GM23338 (cell line): ENCODE results near the gene VAV3. TPM values are rescaled to one million over a fixed set of nuclear protein-coding genes. Genes with fewer than 3 reads are reported as not detected.

Experiments used
- ATAC-seq: fragments of 200-7000 bp; cut with Tn5 transposase; 3 replicates; pipeline ENCODE4 v1.9.1; 2020
- DNase-seq: peaks from one replicate; pipeline ENCODE4 v3.0.0-alpha.2; 2015; ENCODE audit warnings: low spot score
- H2AFZ ChIP-seq: fragments of 200-600 bp; sonication (generic); 2 replicates; pipeline ENCODE4 v1.8.0; 2016; ENCODE audit warnings: antibody characterized with exemption, mild to moderate bottlenecking, moderate library complexity
- H3F3A ChIP-seq: fragments of 200-600 bp; sonication (generic); replicated peaks from 2 replicates; pipeline ENCODE4 v1.8.0; 2017; ENCODE audit warnings: antibody characterized with exemption, mixed run types, low read depth
- H3K27ac ChIP-seq: fragments of 200-600 bp; sonication (generic); 2 replicates; pipeline ENCODE4 v1.6.1; 2016; ENCODE audit warnings: low read depth
- H3K27me3 ChIP-seq: fragments of 200-600 bp; sonication (generic); 2 replicates; pipeline ENCODE4 v1.8.0; 2016; ENCODE audit warnings: mild to moderate bottlenecking, mixed run types, moderate library complexity; ENCODE audit not compliant: insufficient read depth
- H3K36me3 ChIP-seq: fragments of 200-600 bp; sonication (generic); 2 replicates; pipeline ENCODE4 v1.8.0; 2016; ENCODE audit warnings: mild to moderate bottlenecking; ENCODE audit not compliant: insufficient read depth
- H3K4me1 ChIP-seq: fragments of 200-600 bp; sonication (generic); 2 replicates; pipeline ENCODE4 v1.8.0; 2016; ENCODE audit warnings: mild to moderate bottlenecking, moderate library complexity; ENCODE audit not compliant: insufficient read depth
- H3K4me2 ChIP-seq: fragments of 200-600 bp; sonication (generic); 2 replicates; pipeline ENCODE4 v1.7.1; 2017; ENCODE audit warnings: mixed run types
- H3K4me3 ChIP-seq: fragments of 200-600 bp; sonication (generic); 2 replicates; pipeline ENCODE4 v1.6.1; 2016; ENCODE audit warnings: mixed run types
- H3K79me2 ChIP-seq: fragments of 200-600 bp; sonication (generic); replicated peaks from 2 replicates; pipeline ENCODE4 v1.8.0; 2017; ENCODE audit warnings: mild to moderate bottlenecking; ENCODE audit not compliant: insufficient read depth
- H3K9me2 ChIP-seq: fragments of 200-600 bp; sonication (generic); 2 replicates; pipeline ENCODE4 v1.8.0; 2017; ENCODE audit not compliant: insufficient read depth
- H4K20me1 ChIP-seq: fragments of 200-600 bp; sonication (generic); replicated peaks from 2 replicates; pipeline ENCODE4 v1.8.0; 2017; ENCODE audit warnings: mild to moderate bottlenecking; ENCODE audit not compliant: insufficient read depth
- H3K27ac Mint-ChIP-seq: 2 replicates; pipeline ENCODE4 v1.8.0; 2020; ENCODE audit warnings: inconsistent platforms, mild to moderate bottlenecking, moderate library complexity, mixed read lengths
- H3K27me3 Mint-ChIP-seq: 3 replicates; pipeline ENCODE4 v1.8.0; 2022; ENCODE audit warnings: low read depth, mild to moderate bottlenecking, moderate library complexity, mixed read lengths, inconsistent platforms; ENCODE audit not compliant: insufficient read depth, poor library complexity
- H3K36me3 Mint-ChIP-seq: 3 replicates; pipeline ENCODE4 v1.8.0; 2021; ENCODE audit warnings: low read depth, mild to moderate bottlenecking, inconsistent platforms, moderate library complexity, mixed read lengths
- H3K4me1 Mint-ChIP-seq: 3 replicates; pipeline ENCODE4 v1.8.0; 2020; ENCODE audit warnings: mild to moderate bottlenecking, inconsistent platforms, mixed read lengths
- H3K4me3 Mint-ChIP-seq: 3 replicates; pipeline ENCODE4 v1.8.0; 2021; ENCODE audit warnings: moderate library complexity, mild to moderate bottlenecking, inconsistent platforms, mixed read lengths
- H3K9me3 Mint-ChIP-seq: 3 replicates; pipeline ENCODE4 v1.8.0; 2020; ENCODE audit warnings: moderate library complexity, mild to moderate bottlenecking, inconsistent platforms, mixed read lengths
- CREB1 ChIP-seq: fragments of 250-450 bp; sonication (Bioruptor Pico); IDR thresholded peaks from 2 replicates; pipeline ENCODE4 v1.5.0; 2020; ENCODE audit warnings: low read depth, mild to moderate bottlenecking, moderate library complexity
- EZH2 ChIP-seq: fragments of 200-600 bp; sonication (generic); IDR thresholded peaks from one replicate; pipeline ENCODE4 v1.8.0; 2017; ENCODE audit warnings: antibody characterized with exemption, mild to moderate bottlenecking, low read depth; ENCODE audit not compliant: unreplicated experiment
- EZH2phosphoT487 ChIP-seq: fragments of 200-600 bp; sonication (generic); IDR thresholded peaks from one replicate; pipeline ENCODE4 v1.8.1; 2018; ENCODE audit warnings: antibody characterized with exemption; ENCODE audit not compliant: unreplicated experiment
- JUNB ChIP-seq: IDR thresholded peaks from one replicate; pipeline ENCODE4 v1.6.1; 2016; ENCODE audit warnings: antibody characterized with exemption; ENCODE audit not compliant: unreplicated experiment
- NANOG ChIP-seq: IDR thresholded peaks from 2 replicates; pipeline ENCODE4 v1.6.1; 2016; ENCODE audit warnings: antibody characterized with exemption, borderline replicate concordance
- STAT1 ChIP-seq: IDR thresholded peaks from one replicate; pipeline ENCODE4 v1.6.1; 2016; ENCODE audit warnings: antibody characterized with exemption; ENCODE audit not compliant: unreplicated experiment
- ZNF114 ChIP-seq: fragments of 250-450 bp; sonication (Bioruptor Pico); IDR thresholded peaks from 2 replicates; pipeline ENCODE4 v1.5.0; 2020; ENCODE audit warnings: mild to moderate bottlenecking, moderate library complexity
- ZNF331 ChIP-seq: fragments of 250-450 bp; sonication (Bioruptor Pico); IDR thresholded peaks from 2 replicates; pipeline ENCODE4 v1.5.0; 2020; ENCODE audit warnings: low read depth, mild to moderate bottlenecking, moderate library complexity
- polyA plus RNA-seq: library from polyadenylated mRNA; unstranded; fragments of >200 nt; fragmentation: Nextera tagmentation; extraction: Ambion mirVana; gene quantifications from 2 replicates; pipeline ENCODE4 v1.2.1, GENCODE V29; 2016
- total RNA-seq: library from RNA; depleted of rRNA; stranded (reverse); fragments of >200 nt; shearing (Covaris generic); gene quantifications from 2 replicates; pipeline ENCODE4 v1.2.3, GENCODE V29; 2014
- TF ChIP-seq, protein P1 (sequence below), 2 experiments: fragments of 200-600 bp in 1 of 2; sonication (generic) in 1 of 2; conservative IDR thresholded peaks; 2 replicates each; pipeline versions ENCODE4 v1.5.1 to v1.6.1; 2016 to 2017; ENCODE audit warnings: antibody characterized with exemption in 2 of 2, low read depth in 2 of 2, mild to moderate bottlenecking in 2 of 2, moderate library complexity in 1 of 2
- TF ChIP-seq, protein P2 (sequence below): IDR thresholded peaks from 2 replicates; pipeline ENCODE4 v1.6.1; 2016; ENCODE audit warnings: antibody characterized with exemption

Gene VAV3
- total and polyA plus RNA-seq, 2 experiments from 2014 or later = 3.0 to 11.3 TPM

DNA sequence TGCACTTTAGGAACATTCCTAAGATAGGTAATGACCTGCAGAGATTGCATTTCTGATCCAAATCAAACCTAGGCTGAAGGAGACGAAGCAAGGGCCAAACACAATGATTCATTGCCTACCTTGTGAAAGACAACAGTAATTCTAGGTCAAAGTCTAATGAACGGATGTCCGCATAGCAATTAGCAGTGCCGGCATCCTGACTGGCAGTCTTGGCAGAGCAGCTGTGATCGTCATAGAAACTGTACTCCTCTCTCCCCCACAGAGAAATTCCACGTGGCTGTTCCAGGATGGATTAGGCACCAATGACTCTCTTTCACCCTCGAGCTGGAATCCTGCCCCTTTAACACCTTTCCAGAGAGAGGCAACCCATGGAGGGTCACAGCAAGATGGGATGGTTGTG is 28.9 kb upstream of the VAV3 start (continued):
- TF ChIP-seq, protein P1, sequence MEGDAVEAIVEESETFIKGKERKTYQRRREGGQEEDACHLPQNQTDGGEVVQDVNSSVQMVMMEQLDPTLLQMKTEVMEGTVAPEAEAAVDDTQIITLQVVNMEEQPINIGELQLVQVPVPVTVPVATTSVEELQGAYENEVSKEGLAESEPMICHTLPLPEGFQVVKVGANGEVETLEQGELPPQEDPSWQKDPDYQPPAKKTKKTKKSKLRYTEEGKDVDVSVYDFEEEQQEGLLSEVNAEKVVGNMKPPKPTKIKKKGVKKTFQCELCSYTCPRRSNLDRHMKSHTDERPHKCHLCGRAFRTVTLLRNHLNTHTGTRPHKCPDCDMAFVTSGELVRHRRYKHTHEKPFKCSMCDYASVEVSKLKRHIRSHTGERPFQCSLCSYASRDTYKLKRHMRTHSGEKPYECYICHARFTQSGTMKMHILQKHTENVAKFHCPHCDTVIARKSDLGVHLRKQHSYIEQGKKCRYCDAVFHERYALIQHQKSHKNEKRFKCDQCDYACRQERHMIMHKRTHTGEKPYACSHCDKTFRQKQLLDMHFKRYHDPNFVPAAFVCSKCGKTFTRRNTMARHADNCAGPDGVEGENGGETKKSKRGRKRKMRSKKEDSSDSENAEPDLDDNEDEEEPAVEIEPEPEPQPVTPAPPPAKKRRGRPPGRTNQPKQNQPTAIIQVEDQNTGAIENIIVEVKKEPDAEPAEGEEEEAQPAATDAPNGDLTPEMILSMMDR (conservative IDR thresholded peaks at IDR 0.05; ENCODE audit: low read depth in 2 of 2) = no peak

DNA sequence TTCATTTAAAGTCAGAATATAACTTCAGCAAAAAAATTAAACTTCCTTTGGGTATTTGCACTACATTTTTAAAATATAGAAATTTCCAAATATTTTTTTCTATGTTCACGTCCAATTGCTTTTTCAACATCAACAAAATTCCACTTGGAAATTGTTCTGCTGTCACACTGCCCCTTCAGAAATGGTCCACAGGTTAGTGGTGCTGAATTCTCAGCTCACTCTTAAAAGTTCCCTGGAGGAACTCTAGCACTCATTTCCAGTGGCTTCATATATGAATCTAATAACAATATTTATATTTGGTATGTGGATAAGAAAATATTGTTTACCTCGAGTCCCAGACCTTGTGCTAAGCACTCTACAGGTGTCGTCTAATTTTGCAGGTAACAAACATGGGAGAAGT is 27.4 kb upstream of the VAV3 start:
- H3K4me3 ChIP-seq = no peak overlapping the region
- DNase-seq (no peak), ATAC-seq (no peak)
- no peaks in the 10 kb centered on the region; the same call in 2 of the 3 replicates for H3K9me3 Mint-ChIP-seq
- no peaks in the 10 kb centered on the region for H3K36me3 ChIP-seq
- H3F3A ChIP-seq = no peaks in the 10 kb centered on the region
- H3K27me3 Mint-ChIP-seq = no peaks in the 10 kb centered on the region
- no peak overlapping the region for H2AFZ ChIP-seq
- H3K4me1 ChIP-seq = no peaks in the 10 kb centered on the region
- no peak overlapping the region for H3K4me2 ChIP-seq
- H3K27ac ChIP-seq = no peak overlapping the region
- no peak overlapping the region for H3K4me3 Mint-ChIP-seq
- H3K27ac Mint-ChIP-seq = no peak overlapping the region
- no peaks in the 10 kb centered on the region for H3K27me3 ChIP-seq
- H3K9me2 ChIP-seq = 0 out of 2 replicates have a peak, but pooled peaks cover 3% of the 10 kb centered on the region
- H4K20me1 ChIP-seq = no peaks in the 10 kb centered on the region
- no peaks in the 10 kb centered on the region for H3K79me2 ChIP-seq
- H3K36me3 Mint-ChIP-seq = no peaks in the 10 kb centered on the region
- H3K4me1 Mint-ChIP-seq = no peaks in the 10 kb centered on the region
- TF ChIP-seq, protein P2, sequence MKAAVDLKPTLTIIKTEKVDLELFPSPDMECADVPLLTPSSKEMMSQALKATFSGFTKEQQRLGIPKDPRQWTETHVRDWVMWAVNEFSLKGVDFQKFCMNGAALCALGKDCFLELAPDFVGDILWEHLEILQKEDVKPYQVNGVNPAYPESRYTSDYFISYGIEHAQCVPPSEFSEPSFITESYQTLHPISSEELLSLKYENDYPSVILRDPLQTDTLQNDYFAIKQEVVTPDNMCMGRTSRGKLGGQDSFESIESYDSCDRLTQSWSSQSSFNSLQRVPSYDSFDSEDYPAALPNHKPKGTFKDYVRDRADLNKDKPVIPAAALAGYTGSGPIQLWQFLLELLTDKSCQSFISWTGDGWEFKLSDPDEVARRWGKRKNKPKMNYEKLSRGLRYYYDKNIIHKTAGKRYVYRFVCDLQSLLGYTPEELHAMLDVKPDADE = no peak

DNA sequence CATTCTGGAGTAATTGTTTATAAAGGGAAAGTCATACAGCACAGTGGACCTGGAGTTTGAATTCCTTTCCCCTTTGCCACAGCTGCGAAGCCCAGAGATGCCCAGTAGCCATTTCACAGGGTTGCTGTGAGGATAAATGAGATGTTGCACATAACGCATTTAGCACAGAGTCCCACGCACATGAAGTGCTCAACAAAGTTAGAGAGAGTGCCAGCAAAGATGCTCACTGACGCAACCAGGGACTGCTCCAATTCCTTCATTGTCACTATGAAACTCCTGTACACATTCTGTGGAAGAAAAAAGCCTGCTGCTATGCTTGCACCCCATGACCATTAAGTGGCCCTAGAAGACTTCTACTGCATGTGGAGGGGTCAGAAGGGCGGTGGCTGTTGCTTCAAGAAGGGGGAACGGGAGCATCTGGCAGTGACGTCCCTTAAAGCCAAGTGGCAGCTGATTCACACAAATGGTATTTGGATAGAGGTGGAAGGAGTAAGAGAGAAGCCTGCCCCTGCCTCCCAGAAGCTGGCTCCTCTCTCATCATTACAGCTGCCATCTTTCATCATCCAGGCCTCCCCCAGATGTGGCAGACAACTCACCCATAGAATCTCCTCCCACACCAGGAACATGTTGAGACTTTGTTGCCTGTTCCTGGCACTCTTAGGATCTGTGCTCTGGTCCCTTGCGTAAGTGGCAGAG is 26.5 kb upstream of the VAV3 start:
- ATAC-seq (no peak), DNase-seq (no peak)
- H3K4me2 ChIP-seq = no peak overlapping the region
- no peaks in the 10 kb centered on the region for H4K20me1 ChIP-seq
- Mint-ChIP-seq H3K4me3 (no peak overlapping the region), H3K9me3 (no peaks in the 10 kb centered on the region; the same call in 2 of the 3 replicates), H3K27me3 (no peaks in the 10 kb centered on the region), H3K27ac (no peak overlapping the region), H3K4me1 (no peaks in the 10 kb centered on the region), H3K36me3 (no peaks in the 10 kb centered on the region)
- H3K79me2 ChIP-seq = no peaks in the 10 kb centered on the region
- 0 out of 2 replicates have a peak, but pooled peaks cover 3% of the 10 kb centered on the region for H3K9me2 ChIP-seq
- no peaks in the 10 kb centered on the region for H3K36me3 ChIP-seq
- H3K27me3 ChIP-seq = no peaks in the 10 kb centered on the region
- no peaks in the 10 kb centered on the region for H3K4me1 ChIP-seq
- no peak overlapping the region for H3K27ac ChIP-seq
- H3F3A ChIP-seq = no peaks in the 10 kb centered on the region
- TF ChIP-seq NANOG (no peak), STAT1 (no peak), EZH2 (no peak), EZH2phosphoT487 (no peak), JUNB (no peak), ZNF331 (CRISPR knock-in tag) (no peak), CREB1 (CRISPR knock-in tag) (no peak), ZNF114 (CRISPR knock-in tag) (no peak)
- TF ChIP-seq, protein P1 (conservative IDR thresholded peaks at IDR 0.05; ENCODE audit: low read depth in 2 of 2) = no peak
- no peak overlapping the region; the same call in 1 of the 2 replicates for H2AFZ ChIP-seq
- H3K4me3 ChIP-seq = no peak overlapping the region
